Measurements from ENCODE around the gene PITPNB.
A peak's percentile ranks its signal among the peaks of the same experiment; 100 is the strongest.

The PITPNB gene

DNA sequence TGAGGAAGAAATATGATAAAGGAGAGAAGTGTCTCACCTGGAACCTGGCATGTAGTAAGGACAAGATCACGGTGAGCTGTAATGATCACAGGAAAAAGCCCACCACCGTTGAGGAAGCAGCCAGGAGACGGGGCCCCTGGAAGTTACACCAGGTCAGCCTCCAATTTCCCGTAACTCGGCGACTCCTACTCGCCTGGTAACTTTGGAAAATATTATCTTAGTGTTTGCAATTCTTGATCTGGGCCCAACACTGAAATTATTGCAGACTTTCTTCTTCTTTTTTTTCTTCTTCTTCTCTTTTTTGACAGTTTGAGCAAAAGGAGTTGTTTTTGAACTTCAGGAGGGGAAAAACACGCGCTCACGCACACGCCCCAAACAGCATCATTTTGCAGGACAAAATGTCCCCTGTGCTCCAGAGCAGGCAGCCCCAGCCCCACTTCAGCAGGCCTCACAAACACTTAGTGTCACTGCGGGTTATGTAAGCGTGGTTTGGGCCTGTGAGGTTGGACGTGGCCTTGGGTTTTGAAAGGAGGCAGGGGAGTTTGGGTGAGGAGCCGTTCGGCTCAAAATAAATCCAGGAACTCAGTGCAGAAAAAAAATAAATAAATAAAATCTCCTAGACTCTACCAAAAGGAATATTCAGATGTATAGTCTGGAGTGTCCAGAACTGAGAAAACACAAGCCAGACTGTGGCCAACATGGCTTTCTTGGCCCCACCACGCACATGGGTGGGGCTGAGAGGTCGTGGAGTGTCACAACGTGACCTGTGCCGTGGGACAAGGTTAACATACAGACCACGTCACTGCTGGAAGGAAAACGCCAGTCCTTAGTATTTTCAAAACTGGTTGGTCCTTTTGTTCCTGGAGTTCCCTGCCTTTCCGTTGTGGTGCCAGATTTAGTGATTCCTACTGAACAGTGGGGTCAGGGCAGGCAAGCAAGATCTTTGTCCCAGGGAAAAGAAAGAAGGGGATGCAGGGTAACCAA lies 91.2 kb downstream of the PITPNB start:
- no peak for DNase-seq

GRCh38 chr22:27825174-27825573 lies 93.9 kb downstream of the PITPNB start:
- no peak for DNase-seq

DNA sequence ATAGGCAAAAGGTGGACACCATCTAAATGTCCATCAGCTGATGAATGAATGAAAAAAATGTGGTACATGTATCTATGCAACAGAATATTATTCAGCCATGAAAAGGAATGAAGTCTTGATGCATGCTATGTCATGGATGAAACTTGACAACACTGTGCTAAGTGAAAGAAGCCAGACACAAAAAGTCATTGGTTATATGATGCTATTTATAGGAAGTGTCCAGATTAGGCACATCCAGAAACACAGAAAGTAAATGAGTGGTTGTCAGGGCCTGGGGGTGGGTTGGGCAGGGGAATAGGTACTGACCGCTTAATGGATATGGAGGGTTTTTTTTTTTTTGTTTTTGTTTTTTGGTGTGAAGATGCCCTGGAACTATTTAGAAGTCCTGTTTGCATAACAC lies 95.8 kb downstream of the PITPNB start:
- no peak for DNase-seq

- no peak for DNase-seq
Observed at GRCh38 chr22:27820896-27821866, 97.9 kb downstream of the PITPNB start.

DNA sequence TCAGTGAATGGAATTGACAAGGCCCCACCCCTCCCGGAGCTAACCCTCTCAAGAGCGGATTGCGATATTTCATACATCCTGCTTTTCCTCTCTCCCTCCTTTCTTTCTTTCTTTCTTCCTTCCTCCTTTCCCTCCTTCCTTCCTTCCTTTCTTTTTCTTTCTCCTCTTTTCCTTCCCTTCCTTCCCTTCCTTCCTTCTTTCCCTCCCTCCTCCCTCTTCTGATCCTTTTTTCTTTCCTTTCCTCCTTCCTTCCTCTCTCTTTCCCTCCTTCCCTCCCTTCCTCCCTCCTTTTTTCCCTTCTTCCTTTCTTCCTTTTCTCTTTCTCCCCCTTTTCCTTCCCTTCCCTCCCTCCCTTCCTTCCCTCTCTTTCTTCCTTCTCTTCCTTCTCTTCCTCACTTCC lies 102.5 kb downstream of the PITPNB start:
- DNase-seq: no peak

DNA sequence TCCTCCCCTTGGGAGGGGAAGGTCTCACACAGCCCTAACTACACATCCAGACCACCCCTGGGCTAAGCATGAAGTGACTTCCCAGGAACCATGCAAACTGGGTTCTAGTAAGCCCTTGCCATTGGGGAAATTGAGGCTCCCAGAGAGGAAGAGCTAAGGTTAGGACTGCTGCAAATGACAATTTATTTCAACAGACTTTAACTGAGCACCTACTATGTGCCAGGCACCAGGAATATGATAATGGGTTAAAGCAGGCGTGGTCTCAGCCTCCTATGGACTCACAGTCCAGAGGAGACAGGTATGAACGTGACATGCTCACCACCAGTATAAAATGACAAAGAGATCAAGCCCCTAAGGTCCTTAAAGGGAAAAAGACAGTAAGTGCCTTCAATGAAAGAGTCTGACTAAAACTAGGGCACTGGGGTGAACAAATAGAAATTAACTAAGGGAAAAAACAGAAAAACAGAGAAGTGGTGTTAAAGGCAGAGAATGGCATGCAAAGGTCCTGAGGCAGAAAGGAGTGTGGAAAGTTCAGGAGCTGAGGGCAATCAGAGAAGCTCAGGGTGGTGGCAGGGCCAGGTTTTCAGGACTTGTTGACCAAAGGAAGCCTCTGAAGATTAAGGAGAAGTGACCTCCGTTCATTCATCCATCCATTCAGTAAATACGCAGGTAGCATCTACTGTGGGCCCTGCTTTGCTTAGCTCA lies 103.1 kb downstream of the PITPNB start:
- DNase-seq: no peak

GRCh38 chr22:27814993-27815392 lies 104.1 kb downstream of the PITPNB start:
- no peak for DNase-seq

DNA sequence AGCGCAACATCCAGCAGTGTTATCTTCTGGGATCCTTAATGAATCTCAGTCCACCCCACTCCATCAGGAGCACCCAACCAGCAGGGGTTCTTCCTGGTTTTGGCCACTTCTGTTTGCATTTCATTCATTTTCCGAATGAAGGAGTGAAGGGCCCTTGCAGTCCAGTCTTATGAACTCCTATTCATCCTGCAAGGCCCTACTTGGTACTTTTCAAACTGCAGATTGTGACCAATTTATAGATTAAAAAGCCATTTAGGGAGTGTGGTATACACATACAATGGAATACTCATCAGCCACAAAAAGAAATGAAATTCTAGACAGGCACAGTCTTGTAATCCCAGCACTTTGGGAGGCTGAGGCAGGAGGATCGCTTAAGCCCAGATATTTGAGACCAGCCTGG lies 107.3 kb downstream of the PITPNB start:
- no peak for DNase-seq

GRCh38 chr22:27810609-27811151 lies 108.4 kb downstream of the PITPNB start:
- no peak for DNase-seq

DNA sequence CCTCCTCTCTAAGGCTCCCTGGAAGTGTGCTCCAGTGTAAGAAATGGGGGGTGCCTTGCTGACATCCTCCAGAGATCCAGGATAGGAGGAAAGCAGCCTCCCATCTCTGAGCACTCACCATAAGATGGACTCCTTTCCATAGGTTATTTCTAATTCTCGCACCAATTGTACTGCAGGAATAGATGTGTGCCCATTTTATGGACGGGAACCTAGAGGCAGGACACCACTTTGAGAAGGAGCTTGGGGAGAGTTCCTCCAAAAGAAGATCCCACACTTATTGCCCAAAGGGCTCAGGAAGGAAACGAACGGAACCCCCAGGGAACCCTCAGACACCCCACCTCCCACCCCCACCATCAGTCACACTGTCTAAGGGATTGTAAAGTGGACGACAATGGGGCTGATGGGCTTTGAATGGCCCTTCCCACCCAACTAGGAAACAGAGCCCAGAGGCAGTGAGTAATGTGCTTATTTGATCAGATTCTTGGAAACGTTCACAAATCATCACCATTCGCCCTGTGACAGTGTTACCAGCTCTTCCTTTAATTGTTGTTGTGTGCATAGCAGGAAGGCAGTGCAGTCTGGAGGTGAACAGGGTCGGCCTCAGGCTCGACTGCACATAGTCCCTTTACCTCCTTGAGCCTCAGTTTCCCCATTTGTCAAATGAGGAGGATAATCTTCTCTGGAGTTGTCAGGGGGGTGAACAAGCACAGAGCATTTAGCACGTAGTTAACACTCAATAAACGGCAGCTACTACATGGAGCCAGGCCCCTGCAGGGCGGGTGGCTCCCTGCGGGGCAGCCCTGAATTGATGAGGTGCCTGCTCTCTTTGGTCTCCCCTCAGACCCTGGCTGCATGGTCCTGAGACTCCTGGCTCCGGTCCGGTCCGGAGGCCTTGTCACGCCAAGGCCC lies 109.1 kb downstream of the PITPNB start:
- DNase-seq: no peak

DNA sequence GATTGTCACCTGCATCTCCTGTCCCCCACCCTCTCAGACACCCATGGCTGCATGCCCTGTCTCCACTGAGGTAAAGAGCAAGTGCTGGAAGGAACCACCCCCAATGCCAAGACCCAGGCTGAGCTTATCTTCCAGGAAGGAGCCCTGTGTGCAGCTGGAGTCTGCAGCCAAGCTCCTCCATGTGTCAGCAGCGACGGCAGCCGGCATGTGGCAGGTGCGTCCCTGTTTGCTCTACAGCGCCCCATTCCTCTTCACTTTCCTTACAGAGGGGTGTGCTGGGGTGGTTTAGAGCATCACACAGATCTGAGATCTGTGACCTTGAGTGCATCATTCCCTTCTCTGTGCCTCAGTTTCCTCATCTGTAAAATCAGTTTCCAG lies 109.8 kb downstream of the PITPNB start:
- DNase-seq: no peak

- no peak for DNase-seq
Observed at GRCh38 chr22:27808451-27809225, 110.4 kb downstream of the PITPNB start.

DNA sequence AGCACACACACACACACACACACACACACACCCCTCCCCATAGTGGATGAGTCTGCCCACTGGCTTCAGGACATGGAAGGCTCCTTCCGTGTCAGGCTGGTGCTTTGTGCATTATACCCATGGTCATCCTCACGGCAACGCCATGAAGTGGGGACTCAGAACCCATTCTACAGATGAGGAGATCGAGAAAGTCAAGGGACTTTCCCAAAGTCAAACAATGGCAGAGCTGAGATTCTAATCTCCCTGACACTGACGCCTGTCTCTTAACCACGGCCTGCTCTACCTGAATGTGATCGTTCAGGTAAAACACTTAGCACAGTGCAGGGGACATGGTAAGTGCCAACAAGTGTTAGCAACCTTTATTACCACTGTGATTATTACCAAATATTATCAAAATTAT lies 113.2 kb downstream of the PITPNB start:
- DNase-seq: no peak

GRCh38 chr22:27804470-27805297 lies 114.4 kb downstream of the PITPNB start:
- DNase-seq: peak; percentile 57

DNA sequence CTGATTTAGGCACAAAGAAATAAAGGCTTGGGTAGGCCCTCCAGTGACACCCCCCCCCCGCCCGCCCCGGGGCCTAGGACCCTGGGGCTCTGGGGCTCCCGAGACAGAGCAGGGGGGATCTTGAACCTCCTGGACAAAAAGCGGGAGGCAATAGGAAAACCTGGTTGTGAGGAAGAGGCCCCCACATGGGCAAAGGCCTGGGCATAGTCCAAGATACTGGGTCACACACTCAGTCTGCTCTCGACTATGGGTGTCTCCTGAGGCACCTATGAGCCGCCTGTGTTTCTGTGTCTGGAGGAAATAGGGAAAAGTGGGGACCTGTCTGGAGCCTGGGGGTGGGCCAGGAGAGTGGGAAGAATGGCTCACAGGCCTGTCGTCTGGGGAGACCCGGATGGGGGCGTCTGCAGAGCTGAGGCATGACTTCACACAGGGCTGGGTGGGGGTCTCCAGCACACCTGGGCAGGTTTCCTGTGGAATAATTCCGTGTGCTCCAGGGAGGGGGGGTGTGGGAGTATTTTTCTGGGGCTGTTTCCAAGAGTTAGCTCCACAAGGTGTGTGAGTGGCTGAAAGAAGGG lies 115.1 kb downstream of the PITPNB start:
- DNase-seq: no peak

DNA sequence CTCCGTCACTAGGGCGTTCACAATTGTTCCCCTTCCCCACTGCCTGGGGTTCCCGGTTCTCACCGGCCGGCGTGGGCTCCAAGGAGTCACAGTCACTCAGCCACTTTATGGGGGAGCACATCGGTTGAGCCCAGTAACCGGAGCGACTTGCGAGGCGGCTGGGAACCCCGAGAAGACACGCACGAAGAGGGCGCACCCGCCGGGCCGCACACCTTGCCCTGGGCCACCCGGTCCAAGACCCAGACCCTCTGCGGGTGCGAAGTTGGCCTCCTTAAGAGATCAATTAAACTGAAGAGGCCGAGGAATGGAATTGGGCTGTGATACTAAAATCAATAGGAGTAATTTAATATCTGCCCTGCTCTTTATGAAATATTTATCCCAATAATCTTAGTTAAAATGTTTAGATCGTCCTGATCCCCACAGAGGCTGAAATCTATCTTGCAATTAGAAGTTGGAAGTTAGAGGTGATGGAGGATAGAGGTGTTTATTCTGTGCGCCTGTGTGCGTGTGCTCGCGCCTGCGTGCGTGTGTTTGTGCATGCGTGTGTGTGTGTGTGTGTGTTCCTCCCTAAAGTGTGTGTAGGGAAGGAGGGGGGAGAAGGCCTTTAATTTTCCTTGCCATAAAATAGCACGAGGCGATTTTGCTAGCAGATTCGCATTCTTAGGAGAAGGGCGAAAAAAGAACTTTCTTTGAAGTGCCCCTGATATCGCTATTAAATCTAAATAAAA lies 116.5 kb downstream of the PITPNB start:
- DNase-seq: no peak

All from CD4-positive, alpha-beta T cell treated with Interleukin-21 for 1 hour (primary cell).